GM23338 (cell line): ENCODE results near the gene CDH23. TPM values are rescaled to one million over a fixed set of nuclear protein-coding genes. Genes with fewer than 3 reads are reported as not detected.

Source experiments
- ATAC-seq: fragments of 200-7000 bp; cut with Tn5 transposase; 3 replicates; pipeline ENCODE4 v1.9.1; 2020
- DNase-seq: peaks from one replicate; pipeline ENCODE4 v3.0.0-alpha.2; 2015; ENCODE audit warnings: low spot score
- H2AFZ ChIP-seq: fragments of 200-600 bp; sonication (generic); 2 replicates; pipeline ENCODE4 v1.8.0; 2016; ENCODE audit warnings: antibody characterized with exemption, mild to moderate bottlenecking, moderate library complexity
- H3F3A ChIP-seq: fragments of 200-600 bp; sonication (generic); replicated peaks from 2 replicates; pipeline ENCODE4 v1.8.0; 2017; ENCODE audit warnings: antibody characterized with exemption, mixed run types, low read depth
- H3K27ac ChIP-seq: fragments of 200-600 bp; sonication (generic); 2 replicates; pipeline ENCODE4 v1.6.1; 2016; ENCODE audit warnings: low read depth
- H3K27me3 ChIP-seq: fragments of 200-600 bp; sonication (generic); 2 replicates; pipeline ENCODE4 v1.8.0; 2016; ENCODE audit warnings: mild to moderate bottlenecking, mixed run types, moderate library complexity; ENCODE audit not compliant: insufficient read depth
- H3K36me3 ChIP-seq: fragments of 200-600 bp; sonication (generic); 2 replicates; pipeline ENCODE4 v1.8.0; 2016; ENCODE audit warnings: mild to moderate bottlenecking; ENCODE audit not compliant: insufficient read depth
- H3K4me1 ChIP-seq: fragments of 200-600 bp; sonication (generic); 2 replicates; pipeline ENCODE4 v1.8.0; 2016; ENCODE audit warnings: mild to moderate bottlenecking, moderate library complexity; ENCODE audit not compliant: insufficient read depth
- H3K4me2 ChIP-seq: fragments of 200-600 bp; sonication (generic); 2 replicates; pipeline ENCODE4 v1.7.1; 2017; ENCODE audit warnings: mixed run types
- H3K4me3 ChIP-seq: fragments of 200-600 bp; sonication (generic); 2 replicates; pipeline ENCODE4 v1.6.1; 2016; ENCODE audit warnings: mixed run types
- H3K79me2 ChIP-seq: fragments of 200-600 bp; sonication (generic); replicated peaks from 2 replicates; pipeline ENCODE4 v1.8.0; 2017; ENCODE audit warnings: mild to moderate bottlenecking; ENCODE audit not compliant: insufficient read depth
- H3K9me2 ChIP-seq: fragments of 200-600 bp; sonication (generic); 2 replicates; pipeline ENCODE4 v1.8.0; 2017; ENCODE audit not compliant: insufficient read depth
- H4K20me1 ChIP-seq: fragments of 200-600 bp; sonication (generic); replicated peaks from 2 replicates; pipeline ENCODE4 v1.8.0; 2017; ENCODE audit warnings: mild to moderate bottlenecking; ENCODE audit not compliant: insufficient read depth
- H3K27ac Mint-ChIP-seq: 2 replicates; pipeline ENCODE4 v1.8.0; 2020; ENCODE audit warnings: inconsistent platforms, mild to moderate bottlenecking, moderate library complexity, mixed read lengths
- H3K27me3 Mint-ChIP-seq: 3 replicates; pipeline ENCODE4 v1.8.0; 2022; ENCODE audit warnings: low read depth, mild to moderate bottlenecking, moderate library complexity, mixed read lengths, inconsistent platforms; ENCODE audit not compliant: insufficient read depth, poor library complexity
- H3K36me3 Mint-ChIP-seq: 3 replicates; pipeline ENCODE4 v1.8.0; 2021; ENCODE audit warnings: low read depth, mild to moderate bottlenecking, inconsistent platforms, moderate library complexity, mixed read lengths
- H3K4me1 Mint-ChIP-seq: 3 replicates; pipeline ENCODE4 v1.8.0; 2020; ENCODE audit warnings: mild to moderate bottlenecking, inconsistent platforms, mixed read lengths
- H3K4me3 Mint-ChIP-seq: 3 replicates; pipeline ENCODE4 v1.8.0; 2021; ENCODE audit warnings: moderate library complexity, mild to moderate bottlenecking, inconsistent platforms, mixed read lengths
- H3K9me3 Mint-ChIP-seq: 3 replicates; pipeline ENCODE4 v1.8.0; 2020; ENCODE audit warnings: moderate library complexity, mild to moderate bottlenecking, inconsistent platforms, mixed read lengths
- CREB1 ChIP-seq: fragments of 250-450 bp; sonication (Bioruptor Pico); IDR thresholded peaks from 2 replicates; pipeline ENCODE4 v1.5.0; 2020; ENCODE audit warnings: low read depth, mild to moderate bottlenecking, moderate library complexity
- CTCF ChIP-seq, 2 experiments: fragments of 200-600 bp in 1 of 2; sonication (generic) in 1 of 2; conservative IDR thresholded peaks; 2 replicates each; pipeline versions ENCODE4 v1.5.1 to v1.6.1; 2016 to 2017; ENCODE audit warnings: antibody characterized with exemption in 2 of 2, low read depth in 2 of 2, mild to moderate bottlenecking in 2 of 2, moderate library complexity in 1 of 2
- ETS1 ChIP-seq: IDR thresholded peaks from 2 replicates; pipeline ENCODE4 v1.6.1; 2016; ENCODE audit warnings: antibody characterized with exemption
- EZH2 ChIP-seq: fragments of 200-600 bp; sonication (generic); IDR thresholded peaks from one replicate; pipeline ENCODE4 v1.8.0; 2017; ENCODE audit warnings: antibody characterized with exemption, mild to moderate bottlenecking, low read depth; ENCODE audit not compliant: unreplicated experiment
- EZH2phosphoT487 ChIP-seq: fragments of 200-600 bp; sonication (generic); IDR thresholded peaks from one replicate; pipeline ENCODE4 v1.8.1; 2018; ENCODE audit warnings: antibody characterized with exemption; ENCODE audit not compliant: unreplicated experiment
- JUNB ChIP-seq: IDR thresholded peaks from one replicate; pipeline ENCODE4 v1.6.1; 2016; ENCODE audit warnings: antibody characterized with exemption; ENCODE audit not compliant: unreplicated experiment
- NANOG ChIP-seq: IDR thresholded peaks from 2 replicates; pipeline ENCODE4 v1.6.1; 2016; ENCODE audit warnings: antibody characterized with exemption, borderline replicate concordance
- REST ChIP-seq: IDR thresholded peaks from one replicate; pipeline ENCODE4 v1.6.1; 2018; ENCODE audit warnings: antibody characterized with exemption; ENCODE audit not compliant: unreplicated experiment
- STAT1 ChIP-seq: IDR thresholded peaks from one replicate; pipeline ENCODE4 v1.6.1; 2016; ENCODE audit warnings: antibody characterized with exemption; ENCODE audit not compliant: unreplicated experiment
- ZNF114 ChIP-seq: fragments of 250-450 bp; sonication (Bioruptor Pico); IDR thresholded peaks from 2 replicates; pipeline ENCODE4 v1.5.0; 2020; ENCODE audit warnings: mild to moderate bottlenecking, moderate library complexity
- ZNF331 ChIP-seq: fragments of 250-450 bp; sonication (Bioruptor Pico); IDR thresholded peaks from 2 replicates; pipeline ENCODE4 v1.5.0; 2020; ENCODE audit warnings: low read depth, mild to moderate bottlenecking, moderate library complexity
- polyA plus RNA-seq: library from polyadenylated mRNA; unstranded; fragments of >200 nt; fragmentation: Nextera tagmentation; extraction: Ambion mirVana; gene quantifications from 2 replicates; pipeline ENCODE4 v1.2.1, GENCODE V29; 2016
- total RNA-seq: library from RNA; depleted of rRNA; stranded (reverse); fragments of >200 nt; shearing (Covaris generic); gene quantifications from 2 replicates; pipeline ENCODE4 v1.2.3, GENCODE V29; 2014
- TF ChIP-seq, protein P1 (sequence below): fragments of 250-450 bp; sonication (Bioruptor Pico); IDR thresholded peaks from 2 replicates; pipeline ENCODE4 v1.5.0; 2020; ENCODE audit warnings: mild to moderate bottlenecking, moderate library complexity

Gene CDH23
- total and polyA plus RNA-seq, 2 experiments from 2014 or later, result 0.95 to 4.3 TPM

GRCh38 chr10:71575451-71575850, 178.7 kb downstream of the CDH23 start (continued):
- TF ChIP-seq EZH2, result no peak

GRCh38 chr10:71575934-71576801, 179.4 kb downstream of the CDH23 start:
- Histone ChIP-seq H3K27ac (no peak overlapping the region), H3K4me2 (no peak overlapping the region), H3K4me1 (no peaks in the 10 kb centered on the region; the same call in 1 of the 2 replicates), H3F3A (no peaks in the 10 kb centered on the region), H4K20me1 (no peaks in the 10 kb centered on the region), H3K27me3 (no peaks in the 10 kb centered on the region), H3K4me3 (no peak overlapping the region), H3K79me2 (no peaks in the 10 kb centered on the region), H3K9me2 (no peaks in the 10 kb centered on the region), H3K36me3 (no peaks in the 10 kb centered on the region), H2AFZ (no peak overlapping the region)
- Mint-ChIP-seq H3K27ac (peak overlapping the region; percentile 63; the same call in 1 of the 2 replicates), H3K4me3 (no peak overlapping the region), H3K27me3 (peaks cover 7% of the 10 kb centered on the region), H3K36me3 (no peaks in the 10 kb centered on the region), H3K4me1 (peaks cover 48% of the 10 kb centered on the region), H3K9me3 (no peaks in the 10 kb centered on the region)
- DNase-seq (no peak), ATAC-seq (peak; percentile 22)
- TF ChIP-seq CTCF (conservative IDR thresholded peaks at IDR 0.05; ENCODE audit: low read depth in 2 of 2) (no peak), ETS1 (no peak), STAT1 (no peak), JUNB (no peak), ZNF114 (CRISPR knock-in tag) (no peak), NANOG (no peak), REST (no peak), CREB1 (CRISPR knock-in tag) (no peak), EZH2phosphoT487 (no peak), ZNF331 (CRISPR knock-in tag) (no peak)
- TF ChIP-seq, protein P1, sequence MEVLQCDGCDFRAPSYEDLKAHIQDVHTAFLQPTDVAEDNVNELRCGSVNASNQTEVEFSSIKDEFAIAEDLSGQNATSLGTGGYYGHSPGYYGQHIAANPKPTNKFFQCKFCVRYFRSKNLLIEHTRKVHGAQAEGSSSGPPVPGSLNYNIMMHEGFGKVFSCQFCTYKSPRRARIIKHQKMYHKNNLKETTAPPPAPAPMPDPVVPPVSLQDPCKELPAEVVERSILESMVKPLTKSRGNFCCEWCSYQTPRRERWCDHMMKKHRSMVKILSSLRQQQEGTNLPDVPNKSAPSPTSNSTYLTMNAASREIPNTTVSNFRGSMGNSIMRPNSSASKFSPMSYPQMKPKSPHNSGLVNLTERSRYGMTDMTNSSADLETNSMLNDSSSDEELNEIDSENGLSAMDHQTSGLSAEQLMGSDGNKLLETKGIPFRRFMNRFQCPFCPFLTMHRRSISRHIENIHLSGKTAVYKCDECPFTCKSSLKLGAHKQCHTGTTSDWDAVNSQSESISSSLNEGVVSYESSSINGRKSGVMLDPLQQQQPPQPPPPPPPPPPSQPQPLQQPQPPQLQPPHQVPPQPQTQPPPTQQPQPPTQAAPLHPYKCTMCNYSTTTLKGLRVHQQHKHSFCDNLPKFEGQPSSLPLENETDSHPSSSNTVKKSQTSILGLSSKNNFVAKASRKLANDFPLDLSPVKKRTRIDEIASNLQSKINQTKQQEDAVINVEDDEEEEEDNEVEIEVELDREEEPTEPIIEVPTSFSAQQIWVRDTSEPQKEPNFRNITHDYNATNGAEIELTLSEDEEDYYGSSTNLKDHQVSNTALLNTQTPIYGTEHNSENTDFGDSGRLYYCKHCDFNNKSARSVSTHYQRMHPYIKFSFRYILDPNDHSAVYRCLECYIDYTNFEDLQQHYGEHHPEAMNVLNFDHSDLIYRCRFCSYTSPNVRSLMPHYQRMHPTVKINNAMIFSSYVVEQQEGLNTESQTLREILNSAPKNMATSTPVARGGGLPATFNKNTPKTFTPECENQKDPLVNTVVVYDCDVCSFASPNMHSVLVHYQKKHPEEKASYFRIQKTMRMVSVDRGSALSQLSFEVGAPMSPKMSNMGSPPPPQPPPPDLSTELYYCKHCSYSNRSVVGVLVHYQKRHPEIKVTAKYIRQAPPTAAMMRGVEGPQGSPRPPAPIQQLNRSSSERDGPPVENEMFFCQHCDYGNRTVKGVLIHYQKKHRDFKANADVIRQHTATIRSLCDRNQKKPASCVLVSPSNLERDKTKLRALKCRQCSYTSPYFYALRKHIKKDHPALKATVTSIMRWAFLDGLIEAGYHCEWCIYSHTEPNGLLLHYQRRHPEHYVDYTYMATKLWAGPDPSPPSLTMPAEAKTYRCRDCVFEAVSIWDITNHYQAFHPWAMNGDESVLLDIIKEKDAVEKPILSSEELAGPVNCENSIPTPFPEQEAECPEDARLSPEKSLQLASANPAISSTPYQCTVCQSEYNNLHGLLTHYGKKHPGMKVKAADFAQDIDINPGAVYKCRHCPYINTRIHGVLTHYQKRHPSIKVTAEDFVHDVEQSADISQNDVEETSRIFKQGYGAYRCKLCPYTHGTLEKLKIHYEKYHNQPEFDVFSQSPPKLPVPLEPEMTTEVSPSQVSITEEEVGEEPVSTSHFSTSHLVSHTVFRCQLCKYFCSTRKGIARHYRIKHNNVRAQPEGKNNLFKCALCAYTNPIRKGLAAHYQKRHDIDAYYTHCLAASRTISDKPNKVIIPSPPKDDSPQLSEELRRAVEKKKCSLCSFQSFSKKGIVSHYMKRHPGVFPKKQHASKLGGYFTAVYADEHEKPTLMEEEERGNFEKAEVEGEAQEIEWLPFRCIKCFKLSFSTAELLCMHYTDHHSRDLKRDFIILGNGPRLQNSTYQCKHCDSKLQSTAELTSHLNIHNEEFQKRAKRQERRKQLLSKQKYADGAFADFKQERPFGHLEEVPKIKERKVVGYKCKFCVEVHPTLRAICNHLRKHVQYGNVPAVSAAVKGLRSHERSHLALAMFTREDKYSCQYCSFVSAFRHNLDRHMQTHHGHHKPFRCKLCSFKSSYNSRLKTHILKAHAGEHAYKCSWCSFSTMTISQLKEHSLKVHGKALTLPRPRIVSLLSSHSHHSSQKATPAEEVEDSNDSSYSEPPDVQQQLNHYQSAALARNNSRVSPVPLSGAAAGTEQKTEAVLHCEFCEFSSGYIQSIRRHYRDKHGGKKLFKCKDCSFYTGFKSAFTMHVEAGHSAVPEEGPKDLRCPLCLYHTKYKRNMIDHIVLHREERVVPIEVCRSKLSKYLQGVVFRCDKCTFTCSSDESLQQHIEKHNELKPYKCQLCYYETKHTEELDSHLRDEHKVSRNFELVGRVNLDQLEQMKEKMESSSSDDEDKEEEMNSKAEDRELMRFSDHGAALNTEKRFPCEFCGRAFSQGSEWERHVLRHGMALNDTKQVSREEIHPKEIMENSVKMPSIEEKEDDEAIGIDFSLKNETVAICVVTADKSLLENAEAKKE (CRISPR knock-in tag), result no peak
